Skeletal muscle satellite cell (primary cell): ENCODE measurements around the gene DOCK4.
"Not testable (repeated sequence)": the region's sequence is repeated elsewhere in the genome, so short reads cannot be mapped to it uniquely, and the experiment has no call there.

ENCODE experiments used
- H3K27me3 ChIP-seq: 2 replicates; pipeline ENCODE4 v1.7.0; 2013; ENCODE audit warnings: low read length; ENCODE audit not compliant: control insufficient read depth, insufficient read depth
- H3K36me3 ChIP-seq: 2 replicates; pipeline ENCODE4 v1.7.0; 2013; ENCODE audit warnings: mild to moderate bottlenecking, control low read depth, low read length; ENCODE audit not compliant: insufficient read depth
- H3K4me1 ChIP-seq: 2 replicates; pipeline ENCODE4 v1.7.0; 2013; ENCODE audit warnings: low read length; ENCODE audit not compliant: control insufficient read depth, insufficient read depth
- H3K4me2 ChIP-seq: 2 replicates; pipeline ENCODE4 v1.7.0; 2013; ENCODE audit warnings: mild to moderate bottlenecking, low read length
- H3K4me3 ChIP-seq: 2 replicates; pipeline ENCODE4 v1.7.0; 2013; ENCODE audit warnings: low read length
- H3K9ac ChIP-seq: 2 replicates; pipeline ENCODE4 v1.7.0; 2013; ENCODE audit warnings: mild to moderate bottlenecking, low read depth, low read length, moderate library complexity
- H3K9me3 ChIP-seq: replicated peaks from 2 replicates; pipeline ENCODE4 v1.7.0; 2013; ENCODE audit warnings: mild to moderate bottlenecking, control low read depth, low read length

DOCK4 gene

DNA sequence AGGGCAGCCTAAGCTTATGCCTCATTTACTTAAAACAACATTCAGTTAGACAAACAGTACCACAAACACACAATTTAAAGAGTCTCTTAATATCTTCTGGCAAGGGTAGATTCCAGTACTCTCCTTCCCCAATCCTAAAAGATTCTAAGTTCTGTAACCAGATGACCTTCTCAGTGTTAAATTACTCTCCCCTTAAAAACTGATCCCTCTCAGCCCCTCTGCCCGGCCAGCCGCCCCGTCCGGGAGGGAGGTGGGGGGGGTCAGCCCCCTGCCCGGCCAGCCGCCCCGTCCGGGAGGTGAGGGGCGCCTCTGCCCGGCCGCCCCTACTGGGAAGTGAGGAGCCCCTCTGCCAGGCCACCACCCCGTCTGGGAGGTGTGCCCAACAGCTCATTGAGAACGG lies 78.2 kb downstream of the DOCK4 start:
- not testable (repeated sequence) for H3K4me3 ChIP-seq, H3K36me3 ChIP-seq, H3K4me2 ChIP-seq, H3K27me3 ChIP-seq, H3K9ac ChIP-seq, H3K4me1 ChIP-seq, H3K9me3 ChIP-seq

DNA sequence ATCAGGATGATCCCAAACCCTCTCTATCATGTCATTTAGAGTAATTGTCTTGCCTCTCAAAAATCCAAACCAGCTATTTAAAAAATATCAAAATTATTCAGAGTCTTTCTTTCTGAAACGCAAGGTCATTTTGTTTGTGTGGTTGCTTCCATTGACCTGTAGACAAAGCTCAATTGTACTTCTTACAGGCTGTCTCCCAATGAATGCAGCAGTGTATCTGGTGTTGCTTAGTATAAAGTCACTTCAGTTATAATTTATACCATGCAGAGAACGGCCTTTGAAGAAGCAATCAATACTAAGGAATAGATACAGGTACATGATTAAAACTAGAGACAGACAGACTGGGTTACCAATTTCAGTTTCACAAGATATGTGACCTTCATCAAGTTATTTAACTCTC lies 80.9 kb downstream of the DOCK4 start:
- H3K4me3 ChIP-seq: no peak overlapping the region
- H3K4me2 ChIP-seq: no peak overlapping the region

DNA sequence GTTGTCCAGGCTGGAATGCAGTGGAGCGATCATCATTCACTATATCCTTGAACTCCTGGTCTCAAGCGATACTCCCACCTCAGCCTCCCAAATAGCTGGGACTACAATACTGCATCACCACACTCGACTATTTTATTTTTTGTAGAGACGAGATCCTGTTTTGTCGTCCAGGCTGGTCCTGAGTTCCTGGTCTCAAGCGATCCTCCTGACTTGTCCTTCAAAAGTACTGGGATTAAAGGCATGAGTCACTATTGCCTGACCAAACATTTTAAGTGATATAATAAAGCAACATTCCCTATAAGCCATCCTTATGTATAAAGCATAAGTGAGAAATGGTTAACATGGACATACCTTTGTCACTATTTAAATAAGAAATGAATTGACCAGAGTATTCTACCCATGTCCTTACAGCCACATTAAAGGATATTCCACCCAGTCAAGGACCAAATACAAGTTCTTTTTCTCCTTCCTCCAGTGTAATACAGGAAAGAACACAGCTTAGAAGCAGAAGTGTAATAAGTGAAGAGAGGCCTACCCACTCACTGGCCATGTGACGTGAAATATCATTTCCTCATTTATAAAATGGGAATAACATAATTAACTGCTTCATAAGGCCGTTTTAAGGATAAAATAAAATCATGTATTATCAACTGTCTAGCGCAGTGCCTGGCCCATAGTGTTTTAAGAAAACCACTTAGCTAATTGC lies 82.0 kb downstream of the DOCK4 start:
- Histone ChIP-seq H3K4me2 (no peak overlapping the region), H3K36me3 (no peaks in the 10 kb centered on the region), H3K9me3 (no peaks in the 10 kb centered on the region), H3K4me3 (no peak overlapping the region), H3K4me1 (no peaks in the 10 kb centered on the region), H3K27me3 (no peaks in the 10 kb centered on the region), H3K9ac (no peak overlapping the region)

More for the DNA sequence above, 80.9 kb downstream of the DOCK4 start:
- no peaks in the 10 kb centered on the region for H3K9me3 ChIP-seq
- H3K27me3 ChIP-seq: no peaks in the 10 kb centered on the region
- no peak overlapping the region for H3K9ac ChIP-seq
- H3K4me1 ChIP-seq: no peaks in the 10 kb centered on the region
- no peaks in the 10 kb centered on the region for H3K36me3 ChIP-seq

DNA sequence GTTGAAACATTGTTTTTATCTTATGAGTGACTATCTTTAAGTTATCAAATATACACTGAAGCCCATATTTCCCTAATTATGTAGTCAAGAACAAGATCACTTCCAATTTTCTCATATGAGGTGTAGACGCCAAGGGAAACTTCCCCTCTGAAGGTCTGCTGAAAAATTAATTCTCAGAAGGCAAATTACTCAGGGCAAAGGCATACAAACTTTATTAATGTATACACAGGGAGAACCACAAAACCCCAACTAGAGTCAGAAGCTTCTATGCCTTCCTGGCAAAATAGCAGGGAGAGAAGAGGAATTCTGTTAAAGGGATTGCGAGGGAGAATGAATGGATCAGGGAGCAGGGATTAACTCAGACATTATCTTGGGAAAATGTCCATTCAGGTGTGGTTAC lies 83.4 kb downstream of the DOCK4 start:
- H3K4me1 ChIP-seq: no peaks in the 10 kb centered on the region
- no peaks in the 10 kb centered on the region for H3K27me3 ChIP-seq
- H3K9me3 ChIP-seq: no peaks in the 10 kb centered on the region
- H3K4me2 ChIP-seq: no peak overlapping the region
- no peak overlapping the region for H3K4me3 ChIP-seq
- no peaks in the 10 kb centered on the region for H3K36me3 ChIP-seq
- no peak overlapping the region for H3K9ac ChIP-seq

DNA sequence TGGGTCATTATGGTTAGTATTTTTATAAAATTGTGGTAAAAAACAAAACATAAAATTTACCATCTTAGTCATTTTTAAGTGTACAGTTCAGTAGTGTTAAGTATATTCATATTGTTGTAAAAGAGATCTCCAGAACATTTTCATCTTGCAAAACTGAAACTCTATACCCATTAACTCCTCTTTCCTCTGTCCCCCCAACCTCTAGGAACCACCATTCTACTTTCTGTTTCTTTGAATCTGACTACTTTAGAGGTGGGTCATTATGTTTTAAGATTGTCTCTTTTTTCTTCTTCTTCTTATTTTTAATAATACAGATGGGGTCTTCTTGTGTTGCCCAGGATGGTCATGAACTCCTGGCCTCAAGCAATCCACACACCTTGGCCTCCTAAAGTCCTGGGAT lies 84.1 kb downstream of the DOCK4 start:
- no peaks in the 10 kb centered on the region for H3K4me1 ChIP-seq
- no peaks in the 10 kb centered on the region for H3K36me3 ChIP-seq
- H3K9me3 ChIP-seq: no peaks in the 10 kb centered on the region
- H3K4me3 ChIP-seq: no peak overlapping the region
- H3K27me3 ChIP-seq: no peaks in the 10 kb centered on the region
- H3K4me2 ChIP-seq: no peak overlapping the region
- no peak overlapping the region for H3K9ac ChIP-seq

DNA sequence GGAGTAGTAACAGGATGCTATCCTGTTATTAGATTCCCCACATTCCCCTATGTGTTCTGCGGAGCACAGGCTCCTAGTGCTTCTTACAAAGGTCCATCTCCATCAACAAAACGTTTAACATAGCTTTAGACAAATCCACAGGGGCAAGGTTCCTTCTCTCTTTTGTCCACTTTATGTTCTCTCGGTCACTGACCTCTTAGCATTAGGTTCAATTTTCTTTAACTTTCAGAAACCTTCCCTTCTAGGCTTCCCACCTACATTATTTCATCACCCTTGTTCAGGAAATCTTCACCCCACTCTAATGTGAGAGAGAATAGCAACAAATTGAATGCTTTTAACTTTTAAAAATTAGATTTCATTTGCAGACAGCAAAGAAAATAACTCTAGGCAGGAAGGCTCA lies 84.9 kb downstream of the DOCK4 start:
- Histone ChIP-seq H3K36me3 (no peaks in the 10 kb centered on the region), H3K4me3 (no peak overlapping the region), H3K4me2 (no peak overlapping the region), H3K4me1 (no peaks in the 10 kb centered on the region), H3K27me3 (no peaks in the 10 kb centered on the region), H3K9me3 (no peaks in the 10 kb centered on the region), H3K9ac (no peak overlapping the region)

DNA sequence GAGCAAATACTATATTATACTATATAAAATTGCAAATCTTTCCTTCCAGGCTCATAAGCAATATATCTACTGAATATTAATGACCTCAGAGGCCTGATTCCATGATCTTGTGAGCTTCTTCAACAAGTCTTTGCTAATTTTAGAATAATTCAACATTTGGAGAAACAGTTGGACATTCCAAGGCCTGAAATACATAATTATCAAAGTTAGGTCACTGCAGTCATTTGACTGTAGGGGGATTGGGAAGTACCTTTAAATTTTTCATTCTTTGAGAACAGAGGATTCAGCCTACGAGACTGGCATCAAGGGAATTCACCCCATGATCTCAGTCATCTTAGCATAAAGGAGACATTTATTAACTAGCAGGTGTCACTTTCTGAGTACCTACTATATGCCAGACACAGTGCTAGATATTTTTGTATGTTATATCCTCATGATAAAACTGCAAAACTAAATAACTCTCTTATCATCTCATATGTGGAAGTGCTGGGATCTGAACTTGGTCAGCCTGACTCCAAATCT lies 85.4 kb downstream of the DOCK4 start:
- Histone ChIP-seq H3K4me3 (no peak overlapping the region), H3K9ac (no peak overlapping the region), H3K9me3 (no peaks in the 10 kb centered on the region), H3K36me3 (no peaks in the 10 kb centered on the region), H3K27me3 (no peaks in the 10 kb centered on the region), H3K4me2 (no peak overlapping the region), H3K4me1 (no peaks in the 10 kb centered on the region)

DNA sequence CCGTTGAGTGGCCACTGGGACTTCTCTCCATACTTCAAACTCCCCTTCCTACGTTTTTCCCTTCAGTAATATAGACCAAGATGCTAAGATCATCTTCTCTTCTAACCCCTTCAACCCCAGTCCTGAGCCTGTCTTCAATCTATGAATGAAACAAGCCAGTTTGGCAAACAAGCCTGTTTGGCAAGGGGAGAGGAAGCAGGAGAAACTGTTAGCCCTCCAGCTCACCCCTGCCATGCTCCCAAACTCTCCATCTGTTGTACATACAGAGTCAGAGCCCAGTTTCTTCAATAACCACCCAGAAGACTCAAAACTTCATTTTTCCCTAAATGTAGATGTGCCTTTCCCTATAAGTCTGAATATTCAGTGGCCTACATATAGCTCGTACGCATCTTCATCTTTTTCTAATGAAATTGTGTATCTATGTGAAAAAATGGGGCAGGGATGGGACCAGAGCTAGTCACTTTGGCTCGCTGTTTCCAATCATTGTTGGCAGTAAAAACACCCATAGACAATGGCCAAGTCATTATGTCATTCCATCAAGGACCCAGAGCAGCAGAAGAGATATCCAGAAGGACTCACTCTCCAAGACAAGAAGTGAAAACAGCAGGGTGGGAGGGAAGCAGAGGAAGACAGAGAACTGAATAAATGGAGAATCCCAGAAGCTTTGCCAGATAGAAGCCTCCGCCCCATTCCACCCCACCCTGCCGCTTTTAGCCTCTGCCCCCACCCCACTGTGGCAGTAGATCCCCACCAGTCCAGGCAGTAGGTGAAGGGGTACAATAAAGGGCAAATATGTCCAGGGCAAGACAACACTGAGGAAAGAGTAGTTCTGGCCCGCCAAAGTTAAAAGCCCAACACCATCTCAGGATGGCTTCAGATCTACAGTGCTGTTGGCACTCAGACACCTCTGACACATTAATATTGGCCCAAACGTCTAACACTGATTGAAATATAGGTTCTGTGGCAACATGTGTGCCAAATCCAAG lies 87.3 kb downstream of the DOCK4 start:
- Histone ChIP-seq H3K36me3 (no peaks in the 10 kb centered on the region), H3K9ac (no peak overlapping the region), H3K4me1 (no peaks in the 10 kb centered on the region), H3K27me3 (no peaks in the 10 kb centered on the region), H3K4me3 (no peak overlapping the region), H3K4me2 (no peak overlapping the region), H3K9me3 (no peaks in the 10 kb centered on the region)

DNA sequence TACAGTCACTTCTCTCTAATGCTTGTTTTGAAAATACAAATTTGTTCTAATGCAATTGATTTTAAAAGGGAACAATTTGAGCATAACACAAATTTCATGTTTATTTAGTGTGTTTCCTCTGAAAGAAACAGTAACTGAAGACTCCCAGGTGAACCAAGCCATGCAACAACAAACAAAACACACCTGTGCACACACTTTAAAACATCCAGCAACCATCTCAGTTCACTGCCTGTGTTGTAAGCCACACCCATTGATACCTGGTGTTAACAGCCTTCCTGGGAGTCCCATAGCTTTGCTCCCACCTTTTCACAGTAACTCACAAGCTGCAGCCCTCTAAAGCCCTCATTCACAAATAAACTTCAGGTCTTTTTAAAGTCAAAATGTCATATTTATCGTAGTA lies 89.3 kb downstream of the DOCK4 start:
- no peaks in the 10 kb centered on the region for H3K9me3 ChIP-seq
- no peaks in the 10 kb centered on the region for H3K36me3 ChIP-seq
- H3K4me1 ChIP-seq: peaks cover 8% of the 10 kb centered on the region
- H3K4me2 ChIP-seq: no peak overlapping the region
- no peak overlapping the region for H3K4me3 ChIP-seq
- no peaks in the 10 kb centered on the region for H3K27me3 ChIP-seq
- no peak overlapping the region for H3K9ac ChIP-seq

DNA sequence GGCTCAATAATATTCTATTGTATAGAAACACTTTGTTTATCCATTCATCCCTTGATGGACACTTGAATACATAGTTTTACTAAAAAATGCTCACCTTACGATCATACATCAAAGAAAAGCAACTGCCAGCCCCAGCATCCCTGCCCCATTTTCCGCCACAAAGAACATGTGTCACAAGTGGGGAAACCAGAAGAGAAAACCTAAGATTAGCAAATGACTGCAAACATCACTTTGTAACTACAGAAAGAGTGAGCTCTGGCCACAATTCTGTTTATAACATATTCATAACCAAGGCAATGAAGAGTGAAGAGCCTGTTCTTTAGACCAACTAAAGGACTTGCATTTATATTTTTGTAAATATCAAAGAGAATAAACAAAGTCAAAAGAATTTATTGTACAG lies 89.8 kb downstream of the DOCK4 start:
- Histone ChIP-seq H3K36me3 (no peaks in the 10 kb centered on the region), H3K9me3 (no peaks in the 10 kb centered on the region), H3K4me3 (no peak overlapping the region), H3K9ac (no peak overlapping the region), H3K4me2 (no peak overlapping the region), H3K4me1 (peaks cover 8% of the 10 kb centered on the region), H3K27me3 (no peaks in the 10 kb centered on the region)

DNA sequence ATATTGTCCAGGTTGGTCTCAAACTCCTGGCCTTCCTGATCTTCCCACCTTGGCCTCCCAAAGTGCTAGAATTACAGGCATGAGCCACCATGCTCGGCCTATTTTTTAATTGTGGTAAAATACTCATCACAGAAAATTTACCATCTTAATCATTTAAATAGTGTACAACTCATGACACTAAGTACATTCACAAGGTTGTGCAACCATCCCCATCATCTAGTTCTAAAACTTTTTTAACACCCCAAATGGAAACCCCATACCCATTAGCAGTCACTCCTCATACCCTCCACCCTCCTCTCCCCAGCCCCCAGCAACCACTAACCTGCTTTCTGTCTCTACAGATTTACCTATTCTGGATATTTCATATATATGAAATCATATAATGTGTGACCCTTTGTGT lies 90.3 kb downstream of the DOCK4 start:
- H3K9ac ChIP-seq: no peak overlapping the region
- no peak overlapping the region for H3K4me3 ChIP-seq
- H3K4me2 ChIP-seq: no peak overlapping the region
- H3K36me3 ChIP-seq: no peaks in the 10 kb centered on the region
- H3K9me3 ChIP-seq: no peaks in the 10 kb centered on the region
- H3K27me3 ChIP-seq: no peaks in the 10 kb centered on the region
- peaks cover 8% of the 10 kb centered on the region for H3K4me1 ChIP-seq
